Endothelial cell of umbilical vein (primary cell): ENCODE results near the gene ALK.

Experiments used
- EZH2 ChIP-seq: IDR thresholded peaks from 2 replicates; pipeline ENCODE4 v1.6.1; 2012; ENCODE audit warnings: borderline replicate concordance, low read depth, mild to moderate bottlenecking, moderate library complexity, low read length, inconsistent platforms; ENCODE audit not compliant: severe bottlenecking
- FOS ChIP-seq: IDR thresholded peaks from 2 replicates; pipeline ENCODE4 v1.6.1; 2011; ENCODE audit warnings: mild to moderate bottlenecking, low read length, moderate library complexity, borderline replicate concordance; ENCODE audit not compliant: insufficient read depth
- GATA2 ChIP-seq: IDR thresholded peaks from 2 replicates; pipeline ENCODE4 v1.7.0; 2011; ENCODE audit warnings: low read depth, mild to moderate bottlenecking, moderate library complexity, mixed read lengths, low read length; ENCODE audit not compliant: insufficient read length, insufficient read depth
- JUN ChIP-seq: IDR thresholded peaks from 2 replicates; pipeline ENCODE4 v1.6.1; 2011; ENCODE audit warnings: borderline replicate concordance, low read depth; ENCODE audit not compliant: insufficient read length, insufficient read depth
- MYC ChIP-seq: IDR thresholded peaks from one replicate; pipeline ENCODE4 v1.6.1; 2011; ENCODE audit warnings: mild to moderate bottlenecking, low read depth, low read length
- POLR2AphosphoS5 ChIP-seq: IDR thresholded peaks from 2 replicates; pipeline ENCODE4 v1.6.1; 2012; ENCODE audit warnings: low read depth, mild to moderate bottlenecking, control low read depth, low read length, moderate library complexity; ENCODE audit not compliant: insufficient read depth
- TF ChIP-seq, protein P1 (sequence below), 2 donors: IDR thresholded peaks; 1 replicate in 1 of 2; 2 replicates in 1 of 2; pipeline ENCODE4 v1.5.1; 2011; ENCODE audit warnings: low read length in 2 of 2, mild to moderate bottlenecking in 2 of 2, moderate library complexity in 2 of 2, control low read depth in 1 of 2, inconsistent platforms in 1 of 2, low read depth in 1 of 2; ENCODE audit not compliant: insufficient read depth in 1 of 2; ENCODE audit errors: extremely low read depth in 1 of 2

GRCh38 chr2:29705616-29706015, 215.8 kb downstream of the ALK start:
- TF ChIP-seq, protein P1, sequence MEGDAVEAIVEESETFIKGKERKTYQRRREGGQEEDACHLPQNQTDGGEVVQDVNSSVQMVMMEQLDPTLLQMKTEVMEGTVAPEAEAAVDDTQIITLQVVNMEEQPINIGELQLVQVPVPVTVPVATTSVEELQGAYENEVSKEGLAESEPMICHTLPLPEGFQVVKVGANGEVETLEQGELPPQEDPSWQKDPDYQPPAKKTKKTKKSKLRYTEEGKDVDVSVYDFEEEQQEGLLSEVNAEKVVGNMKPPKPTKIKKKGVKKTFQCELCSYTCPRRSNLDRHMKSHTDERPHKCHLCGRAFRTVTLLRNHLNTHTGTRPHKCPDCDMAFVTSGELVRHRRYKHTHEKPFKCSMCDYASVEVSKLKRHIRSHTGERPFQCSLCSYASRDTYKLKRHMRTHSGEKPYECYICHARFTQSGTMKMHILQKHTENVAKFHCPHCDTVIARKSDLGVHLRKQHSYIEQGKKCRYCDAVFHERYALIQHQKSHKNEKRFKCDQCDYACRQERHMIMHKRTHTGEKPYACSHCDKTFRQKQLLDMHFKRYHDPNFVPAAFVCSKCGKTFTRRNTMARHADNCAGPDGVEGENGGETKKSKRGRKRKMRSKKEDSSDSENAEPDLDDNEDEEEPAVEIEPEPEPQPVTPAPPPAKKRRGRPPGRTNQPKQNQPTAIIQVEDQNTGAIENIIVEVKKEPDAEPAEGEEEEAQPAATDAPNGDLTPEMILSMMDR (IDR thresholded peaks at IDR 0.05; ENCODE audit: extremely low read depth in 1 of 2, insufficient read depth in 1 of 2, low read depth in 1 of 2, low read length in 2 of 2): no peak
- no peak for TF ChIP-seq JUN
- no peak for TF ChIP-seq EZH2
- no peak for TF ChIP-seq MYC
- no peak for TF ChIP-seq GATA2
- TF ChIP-seq FOS: no peak
- no peak for TF ChIP-seq POLR2AphosphoS5
